ENCODE results near the gene ZDHHC5.
"Not testable (repeated sequence)": the region's sequence is repeated elsewhere in the genome, so short reads cannot be mapped to it uniquely, and the experiment has no call there.

The ZDHHC5 gene

DNA sequence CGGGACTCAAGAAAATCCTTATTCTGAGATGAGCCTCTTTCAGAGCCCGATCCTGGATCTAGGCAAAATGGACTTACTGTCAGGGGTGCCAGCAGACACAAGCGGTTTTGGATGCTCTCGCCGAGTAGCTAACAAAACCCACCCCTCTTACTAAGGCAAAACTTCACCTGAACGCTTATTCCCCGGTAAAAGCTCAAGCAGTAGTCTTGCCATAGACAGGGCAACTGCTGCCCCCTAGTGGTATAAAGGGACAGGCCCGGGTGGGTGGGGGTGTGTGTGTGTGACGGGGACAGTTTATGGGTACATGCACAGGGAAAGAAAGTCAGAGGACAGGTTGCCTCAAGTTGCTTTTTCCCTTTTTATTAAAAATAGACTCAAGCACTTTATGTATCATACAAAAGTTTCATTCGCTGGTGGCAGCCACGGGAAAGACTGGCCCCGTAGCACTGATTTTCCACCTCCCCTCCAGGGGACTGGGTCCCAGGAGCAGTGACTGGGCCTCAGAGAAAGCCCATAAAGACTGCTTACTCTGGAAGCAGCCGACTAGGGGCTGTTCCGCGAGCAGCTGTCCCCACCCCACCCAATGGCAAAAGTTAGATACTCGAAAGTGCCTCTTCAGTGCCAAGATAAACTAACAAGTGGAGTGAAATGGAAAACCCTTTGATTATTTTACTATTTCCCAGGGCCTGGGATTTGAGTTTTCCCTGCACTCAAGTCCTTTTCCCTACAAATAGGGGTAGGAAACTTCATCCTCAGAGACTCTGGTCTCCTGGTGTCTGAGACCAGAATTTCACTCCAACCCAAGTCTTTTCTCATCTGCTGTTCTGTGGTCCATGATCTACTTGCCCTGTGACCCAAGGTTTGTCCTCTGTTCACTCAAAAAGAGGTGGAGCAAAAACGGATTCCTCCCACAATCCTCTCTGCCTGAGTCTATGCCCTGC lies 22.9 kb upstream of the ZDHHC5 start:
- peak in 13 of 14 donors; percentile 10 to 72 (median 57) for DNase-seq

DNA sequence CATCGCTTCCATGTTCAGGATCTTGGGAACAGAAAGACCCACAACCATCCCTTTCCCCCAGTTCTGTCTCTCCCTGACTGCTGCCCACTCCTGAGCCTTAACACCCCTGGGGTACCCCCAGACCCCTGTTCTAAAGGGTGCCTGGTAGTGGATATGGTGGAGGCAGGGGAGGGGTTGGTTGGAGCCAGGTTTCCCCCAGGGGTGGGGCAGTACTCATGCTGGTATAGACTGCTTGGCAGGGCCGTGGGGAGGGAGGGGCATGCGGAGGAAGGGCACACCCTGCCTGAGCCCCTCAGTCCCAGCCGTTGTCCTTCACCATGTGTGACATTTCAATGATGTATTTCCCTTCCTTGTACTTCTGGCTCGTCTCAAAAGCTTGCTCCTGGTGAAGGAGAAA lies 22.2 kb upstream of the ZDHHC5 start:
- no peak for DNase-seq

DNA sequence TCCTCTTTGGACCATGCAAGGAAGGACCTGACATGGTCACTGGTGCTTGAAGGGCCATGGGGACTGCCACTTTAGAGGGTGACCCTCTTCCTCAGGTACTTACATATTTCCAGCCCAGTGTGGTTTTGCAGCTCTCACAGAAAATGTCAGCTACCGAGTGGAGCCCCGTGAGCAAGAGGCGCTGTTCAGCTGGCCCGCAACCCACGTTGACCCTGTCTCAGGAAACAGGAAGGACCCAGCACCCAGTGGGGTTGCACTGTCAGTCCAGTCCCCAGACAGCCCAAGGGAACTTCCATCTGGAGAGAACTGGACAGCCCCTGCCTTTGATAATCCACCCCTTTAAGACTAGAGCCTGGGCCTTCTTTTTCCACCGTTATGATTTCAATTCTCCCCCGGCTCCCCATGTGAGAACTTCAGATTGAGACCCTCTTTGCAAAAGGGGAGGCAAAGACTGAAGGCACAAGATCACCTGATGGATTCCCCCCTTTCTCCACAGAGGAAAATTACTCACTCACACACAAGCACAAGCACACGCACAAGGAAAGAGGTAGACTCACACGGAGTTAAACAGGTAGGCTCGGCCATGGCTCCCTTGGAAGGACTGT lies 21.6 kb upstream of the ZDHHC5 start:
- DNase-seq, result no peak

DNA sequence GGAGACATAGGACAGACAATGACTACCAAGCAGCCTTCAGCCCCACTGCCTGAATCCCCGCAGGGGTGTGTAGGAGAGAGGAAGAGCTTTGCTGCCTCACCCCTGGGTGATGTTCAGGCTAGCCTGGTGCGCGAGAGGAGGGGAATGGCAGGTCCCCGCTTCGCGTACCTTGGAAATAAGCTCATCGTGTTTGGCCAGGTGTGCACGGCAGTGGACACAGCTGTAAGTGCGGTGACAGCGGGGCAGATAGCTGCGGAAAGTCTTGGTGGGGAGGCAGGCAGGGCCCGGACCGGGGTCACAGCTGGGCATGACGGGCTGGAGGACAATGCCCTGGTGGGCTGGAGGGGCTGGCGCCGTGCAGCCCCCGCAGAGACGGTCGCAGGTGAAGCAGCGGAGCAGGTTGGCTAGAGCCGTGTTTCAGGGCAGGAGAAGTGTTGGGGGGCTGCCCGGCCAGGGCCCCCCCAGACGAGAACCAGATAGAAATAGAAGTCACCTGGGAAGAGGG lies 21.1 kb upstream of the ZDHHC5 start:
- DNase-seq, result peak in 1 of 14 donors; percentile 30

DNA sequence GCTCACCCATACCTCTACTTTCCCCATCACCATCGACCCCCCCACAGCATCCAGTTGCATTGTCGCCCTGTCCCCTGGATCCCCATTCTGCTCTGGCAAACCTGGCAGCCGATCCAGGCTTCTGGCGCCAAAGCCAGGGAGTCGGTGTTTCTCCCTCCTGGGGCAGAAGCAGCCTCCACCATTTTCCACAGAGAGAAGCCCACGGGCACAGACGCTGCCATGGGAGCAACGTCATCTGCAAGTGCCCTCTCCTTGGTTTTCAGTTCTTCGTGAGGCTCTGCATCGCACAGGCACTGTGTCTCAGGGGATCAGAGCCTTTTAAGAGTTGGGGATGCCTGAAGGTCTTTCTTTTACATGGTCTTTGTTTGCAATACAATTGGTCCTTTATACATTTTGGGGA lies 20.5 kb upstream of the ZDHHC5 start:
- DNase-seq, result peak in 1 of 14 donors; percentile 30

DNA sequence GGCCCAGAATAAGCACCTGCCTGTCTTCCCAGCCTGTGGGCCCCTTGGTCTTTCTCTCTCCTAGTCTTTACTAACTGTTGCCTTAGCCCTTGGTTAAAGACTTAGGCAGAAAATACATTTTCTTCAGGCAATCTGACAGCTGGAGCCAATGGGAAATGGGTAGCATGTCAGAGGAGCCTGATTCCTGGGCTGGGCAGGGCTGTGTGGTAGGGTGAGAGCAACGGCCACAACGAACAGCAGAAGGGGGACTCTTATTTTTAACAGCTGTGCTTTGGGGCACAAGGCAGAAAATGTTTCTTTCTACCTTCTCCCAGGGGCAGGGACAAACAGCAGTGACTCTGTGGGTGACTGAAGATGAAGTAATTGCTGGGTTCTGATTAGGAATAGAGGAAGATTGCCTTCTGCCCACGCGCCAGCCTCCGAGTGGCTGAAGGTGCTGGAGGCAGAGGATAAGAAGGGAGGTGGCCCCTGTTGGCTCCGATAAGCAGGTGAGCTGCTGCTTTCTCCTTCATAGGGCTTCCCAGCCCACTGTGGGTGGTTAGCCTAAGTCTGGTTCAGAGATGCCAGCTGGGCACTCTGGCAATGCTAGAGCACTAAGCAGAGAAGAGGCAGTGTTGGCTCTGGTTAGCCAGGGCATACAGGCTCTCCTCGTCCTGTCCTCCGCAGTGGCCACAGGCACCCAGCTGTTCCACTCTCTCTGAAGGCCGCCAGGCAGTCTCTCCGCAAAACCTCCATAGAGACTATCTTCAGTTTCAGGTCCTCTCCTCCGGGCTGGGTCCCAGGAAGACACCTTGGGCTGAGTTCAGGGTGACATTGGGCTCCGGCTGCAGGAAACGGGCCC lies 19.7 kb upstream of the ZDHHC5 start:
- DNase-seq, result peak in 4 of 14 donors; percentile 17 to 70 (median 28)

DNA sequence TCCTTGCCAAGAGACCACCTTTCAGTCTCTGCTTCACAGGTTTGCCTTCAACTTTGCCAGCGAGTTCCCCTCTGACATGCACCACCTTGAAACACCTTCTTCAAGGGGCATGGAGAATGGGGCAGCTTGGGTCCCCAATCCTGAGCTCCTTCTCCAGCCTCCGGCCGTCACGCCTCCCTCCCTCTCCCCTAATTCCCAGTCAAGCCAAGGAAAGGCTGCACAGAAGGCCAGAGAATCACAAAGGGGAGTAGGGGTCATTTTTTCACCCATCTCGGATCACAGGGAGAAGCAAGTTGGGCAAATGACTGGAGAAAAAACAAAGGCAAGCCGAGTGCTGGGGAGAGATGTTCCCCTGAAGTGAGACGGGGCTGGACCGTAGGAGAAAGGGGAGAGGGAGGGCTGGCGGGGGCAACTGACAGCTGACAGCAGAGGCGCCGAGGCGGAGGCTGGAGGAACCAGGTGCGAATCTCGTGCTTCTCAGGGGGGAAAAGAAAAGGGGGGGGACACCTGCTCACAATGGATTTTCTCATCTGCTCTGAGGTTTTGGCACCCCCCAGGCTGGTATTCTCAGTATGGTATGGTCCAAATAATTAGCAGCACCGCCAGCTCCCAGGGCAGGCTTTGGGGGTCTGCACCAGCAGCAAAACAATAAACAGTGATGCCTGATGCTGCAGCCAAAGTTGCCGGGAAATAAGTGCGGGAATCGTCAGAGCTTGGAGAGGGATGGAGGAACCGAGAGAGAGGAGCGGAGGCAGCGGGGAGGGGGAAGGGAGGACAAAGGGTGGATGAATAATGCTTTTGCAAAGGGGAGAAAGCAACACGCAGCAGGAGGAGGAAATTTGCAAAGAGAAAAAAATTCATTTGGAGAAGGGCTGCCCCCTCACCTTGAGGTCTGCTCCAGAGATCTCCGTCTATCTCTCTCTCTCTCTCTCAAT lies 18.8 kb upstream of the ZDHHC5 start:
- DNase-seq, result peak in 7 of 14 donors; percentile 12 to 71 (median 26)

DNA sequence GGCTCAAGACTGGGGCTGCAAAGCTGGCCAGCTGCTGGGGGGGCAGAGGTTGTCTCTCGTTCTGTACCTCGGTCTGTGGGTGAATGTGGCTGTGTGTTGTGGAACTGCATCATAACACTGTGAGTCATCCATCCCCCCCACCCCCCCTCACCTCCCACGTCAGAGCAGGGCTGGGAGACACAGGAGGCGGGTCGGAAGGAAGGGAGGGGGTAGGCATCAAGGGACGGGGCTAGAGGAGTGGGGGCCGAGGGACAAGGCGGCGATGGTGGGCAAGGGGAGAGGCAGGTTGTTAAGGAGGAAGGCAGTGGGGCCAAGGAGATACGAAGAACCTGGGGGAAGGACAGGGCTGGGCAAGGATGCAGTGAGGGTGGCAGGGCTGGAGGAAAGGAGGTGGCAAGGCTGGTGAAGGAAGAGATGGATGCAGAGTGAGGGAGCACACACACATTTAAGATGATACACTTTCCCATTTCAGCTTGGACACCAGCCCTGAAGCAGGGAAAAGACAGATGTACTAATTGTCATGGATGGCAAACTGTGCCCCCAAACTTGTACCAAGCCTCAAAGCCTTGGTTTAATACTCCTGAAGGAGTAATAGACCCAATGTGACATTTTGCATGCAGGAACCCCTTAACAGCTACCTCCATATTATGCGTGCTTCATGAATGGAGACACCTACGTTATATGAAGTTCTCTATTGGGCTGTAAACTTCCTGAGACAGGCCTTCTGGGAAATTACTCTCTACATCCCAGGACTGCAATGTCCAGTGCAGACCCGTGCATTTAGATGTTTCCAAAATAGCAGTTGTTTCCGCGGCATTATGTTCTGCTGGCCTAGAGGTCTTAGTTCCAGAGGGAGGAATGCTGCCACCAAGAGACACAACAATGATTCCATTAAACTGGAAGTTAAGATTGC lies 17.8 kb upstream of the ZDHHC5 start, which contains the start of gene YPEL4:
Gene YPEL4, minus strand, starts transcription at position 87 of the 913 bp plus-strand sequence. CDS start 2,805 bp downstream, outside the sequence.
- peak in 12 of 14 donors; percentile 31 to 94 (median 64) for DNase-seq

DNA sequence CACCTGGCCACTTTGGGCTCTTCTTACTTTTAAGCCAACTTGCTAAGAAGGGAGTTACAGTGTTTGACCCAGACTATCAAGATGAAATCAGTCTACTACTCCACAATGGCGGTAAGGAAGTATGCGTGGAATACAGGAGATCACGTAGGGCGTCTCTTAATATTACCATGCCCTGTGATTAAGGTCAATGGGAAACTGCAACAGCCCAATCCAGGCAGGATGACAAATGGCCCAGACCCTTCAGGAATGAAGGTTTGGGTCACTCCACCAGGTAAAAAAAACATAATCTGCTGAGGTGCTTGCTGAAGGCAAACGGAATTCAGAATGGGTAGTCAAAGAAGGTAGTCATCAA lies 17.2 kb upstream of the ZDHHC5 start:
- DNase-seq, result no peak

DNA sequence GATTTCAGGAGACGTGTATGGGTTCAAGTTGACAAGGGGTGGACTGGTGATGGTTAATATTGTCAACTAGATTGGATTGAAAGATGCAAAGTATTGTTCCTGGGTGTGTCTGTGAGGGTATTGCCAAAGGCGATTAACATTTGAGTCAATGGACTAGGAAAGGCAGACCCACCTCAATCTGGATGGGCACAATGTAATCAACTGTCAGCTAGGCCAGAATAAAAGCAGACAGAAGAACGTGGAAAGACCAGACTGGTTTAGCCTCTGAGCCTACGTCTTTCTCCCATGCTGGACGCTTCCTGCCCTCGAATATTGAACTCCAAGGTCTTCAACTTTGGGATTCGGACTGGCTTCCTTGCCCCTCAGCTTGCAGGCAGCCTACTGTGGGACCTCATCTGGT lies 16.5 kb upstream of the ZDHHC5 start:
- no peak for DNase-seq

DNA sequence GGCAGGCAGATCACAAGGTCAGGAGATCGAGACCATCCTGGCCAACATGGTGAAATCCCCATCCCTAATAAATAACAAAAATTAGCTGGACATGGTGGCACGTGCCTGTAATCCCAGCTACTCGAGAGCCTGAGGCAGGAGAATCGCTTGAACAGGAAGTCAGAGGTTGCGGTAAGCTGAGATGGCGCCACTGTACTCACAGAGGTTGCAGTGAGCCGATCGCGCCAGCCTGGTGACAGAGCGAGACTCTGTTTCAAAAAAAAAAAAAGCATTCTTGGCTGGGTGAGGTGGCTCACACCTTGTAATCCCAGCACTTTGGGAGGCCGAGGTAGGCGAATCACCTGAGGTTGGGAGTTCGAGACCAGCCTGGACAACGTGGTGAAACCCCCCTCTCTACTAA lies 15.7 kb upstream of the ZDHHC5 start:
- not testable (repeated sequence) for DNase-seq

DNA sequence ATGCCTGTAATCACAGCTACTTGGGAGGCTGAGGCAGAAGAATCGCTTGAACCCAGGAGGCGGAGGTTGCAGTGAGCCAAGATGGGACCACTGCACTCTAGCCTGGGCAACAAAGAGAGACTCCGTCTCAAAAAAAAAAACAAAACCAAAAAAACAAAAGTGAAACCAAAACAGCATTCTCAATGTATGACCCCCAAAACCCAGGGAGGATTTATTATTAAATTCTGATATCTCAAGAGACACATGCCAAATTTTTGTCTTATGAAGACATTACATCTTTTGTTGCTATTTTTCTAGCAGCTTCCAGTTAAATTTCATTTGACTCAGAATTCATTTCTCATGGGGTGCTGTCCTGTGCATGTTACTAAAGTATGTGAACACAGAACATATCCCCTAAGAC lies 15.3 kb upstream of the ZDHHC5 start:
- no peak for DNase-seq

DNA sequence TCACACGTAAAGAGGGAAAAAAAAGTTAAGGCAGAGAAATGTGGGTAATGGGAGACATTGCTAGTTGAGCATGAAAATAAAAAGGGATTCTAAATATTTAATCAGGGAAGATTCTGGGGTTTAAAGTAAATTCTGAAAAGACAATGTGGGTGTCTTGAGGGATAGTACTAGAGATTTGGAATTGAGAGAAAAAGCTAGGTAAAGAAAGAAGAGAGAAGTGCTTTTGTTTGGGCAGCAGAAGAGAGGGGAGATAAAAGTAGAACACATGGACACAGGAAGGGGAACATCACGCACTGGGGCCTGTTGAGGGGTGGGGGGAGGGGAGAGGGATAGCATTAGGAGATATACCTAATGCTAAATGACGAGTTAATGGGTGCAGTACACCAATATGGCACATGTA lies 14.8 kb upstream of the ZDHHC5 start:
- no peak for DNase-seq

DNA sequence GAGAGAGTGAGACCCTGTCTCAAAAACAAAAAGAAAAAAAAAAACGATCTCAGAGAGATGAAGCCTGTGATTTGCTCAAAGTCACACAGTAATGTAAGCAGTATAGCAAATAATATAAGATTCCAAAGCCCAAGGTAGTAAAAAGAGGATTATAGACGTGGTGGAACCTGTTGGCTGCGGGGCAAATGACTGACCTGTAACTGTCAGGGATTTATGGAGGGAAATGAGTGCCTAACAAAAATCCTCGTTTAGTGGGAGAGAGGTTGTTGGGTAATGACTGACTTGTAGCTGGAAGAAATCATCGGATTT lies 11.1 kb upstream of the ZDHHC5 start:
- DNase-seq, result no peak

DNA sequence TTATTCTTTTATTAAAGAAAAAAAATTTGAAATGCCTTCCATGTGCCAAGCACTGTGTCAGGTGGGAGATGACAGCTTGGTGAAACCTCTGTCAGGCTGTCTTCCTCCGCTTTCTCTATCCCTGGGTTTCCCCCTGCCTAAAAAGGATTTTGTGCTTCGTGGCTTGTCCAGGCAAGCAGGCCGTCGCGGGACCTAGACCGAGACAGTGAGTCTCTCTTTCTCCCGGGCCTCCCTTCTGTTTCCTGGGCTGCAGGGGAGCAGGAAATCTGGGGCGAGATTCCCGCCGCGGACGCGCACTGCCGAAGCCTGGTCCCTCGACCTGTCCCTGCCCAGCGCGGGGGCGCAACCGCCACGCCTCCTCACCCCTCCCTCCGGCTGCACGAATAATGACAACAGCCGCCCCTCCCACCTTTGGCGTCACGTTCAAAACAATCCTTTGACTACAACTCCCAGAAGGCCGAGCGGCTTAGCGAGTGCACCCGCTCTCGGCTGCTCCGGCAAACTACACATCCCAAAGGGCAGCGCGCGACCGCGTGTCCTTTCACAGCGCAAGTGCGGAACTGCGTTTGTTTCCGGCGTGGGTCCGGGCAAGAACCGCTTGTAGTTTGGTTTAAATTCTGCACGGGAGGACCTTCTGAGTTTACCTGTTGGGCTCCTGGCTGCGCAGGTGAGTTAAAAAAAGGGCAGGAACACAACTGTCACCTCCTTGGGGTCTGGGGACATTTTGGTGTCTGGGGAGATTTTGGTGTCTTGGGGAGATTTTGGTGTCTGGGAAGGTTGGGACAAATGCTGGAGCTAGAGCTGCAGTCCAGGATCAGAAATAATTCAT lies 10.5 kb upstream of the ZDHHC5 start, which contains the start of gene CLP1:
Gene CLP1, plus strand, starts transcription at position 569 of the 829 bp plus-strand sequence. CDS start 1,715 bp downstream, outside the sequence.
- peak; percentile 94 to 99 (median 99) for DNase-seq

DNA sequence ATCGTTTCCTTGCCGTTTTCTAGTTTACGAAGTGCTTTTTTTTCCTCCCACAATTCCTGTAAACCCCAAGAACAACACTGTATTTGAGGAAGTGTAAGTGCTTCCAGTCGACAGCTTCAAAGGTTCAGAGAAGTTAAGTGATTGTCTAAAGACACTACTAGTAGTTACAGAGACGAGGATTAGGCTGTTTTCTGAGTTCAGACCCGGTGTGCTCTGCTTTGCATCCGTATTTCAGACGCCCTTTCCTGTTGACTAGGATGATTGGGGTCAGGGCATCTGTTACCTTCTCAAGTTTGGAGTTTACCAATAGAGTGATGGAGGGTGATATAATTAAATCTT lies 9.9 kb upstream of the ZDHHC5 start:
- no peak for DNase-seq

DNA sequence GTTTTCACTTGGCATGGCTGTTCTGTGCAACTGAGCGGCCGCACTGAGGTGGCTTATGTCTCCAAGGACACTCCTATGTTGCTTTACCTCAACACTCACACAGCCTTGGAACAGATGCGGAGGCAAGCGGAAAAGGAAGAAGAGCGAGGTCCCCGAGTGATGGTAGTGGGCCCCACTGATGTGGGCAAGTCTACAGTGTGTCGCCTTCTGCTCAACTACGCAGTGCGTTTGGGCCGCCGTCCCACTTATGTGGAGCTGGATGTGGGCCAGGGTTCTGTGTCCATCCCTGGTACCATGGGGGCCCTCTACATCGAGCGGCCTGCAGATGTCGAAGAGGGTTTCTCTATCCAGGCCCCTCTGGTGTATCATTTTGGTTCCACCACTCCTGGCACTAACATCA lies 8.2 kb upstream of the ZDHHC5 start:
- DNase-seq, result no peak

DNA sequence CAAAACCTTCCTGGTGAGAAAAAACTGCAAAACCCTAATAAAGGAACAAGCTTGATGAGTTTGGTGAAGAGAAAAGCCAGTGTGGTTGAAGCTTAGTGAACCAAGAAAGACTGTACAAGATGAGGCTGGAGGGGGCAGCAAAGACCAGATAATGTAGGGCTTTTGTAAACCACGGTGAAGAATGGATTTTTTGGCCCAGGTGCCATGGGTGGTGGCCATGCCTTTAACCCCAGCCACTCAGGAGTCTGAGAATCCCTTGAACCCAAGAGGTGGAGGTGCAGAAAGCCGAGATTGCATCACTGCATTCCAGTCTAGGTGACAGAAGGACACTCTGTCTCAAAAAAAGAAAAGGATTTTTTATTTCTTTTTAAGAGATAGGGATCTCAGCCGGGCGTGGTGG lies 5.0 kb upstream of the ZDHHC5 start:
- no peak for DNase-seq

DNA sequence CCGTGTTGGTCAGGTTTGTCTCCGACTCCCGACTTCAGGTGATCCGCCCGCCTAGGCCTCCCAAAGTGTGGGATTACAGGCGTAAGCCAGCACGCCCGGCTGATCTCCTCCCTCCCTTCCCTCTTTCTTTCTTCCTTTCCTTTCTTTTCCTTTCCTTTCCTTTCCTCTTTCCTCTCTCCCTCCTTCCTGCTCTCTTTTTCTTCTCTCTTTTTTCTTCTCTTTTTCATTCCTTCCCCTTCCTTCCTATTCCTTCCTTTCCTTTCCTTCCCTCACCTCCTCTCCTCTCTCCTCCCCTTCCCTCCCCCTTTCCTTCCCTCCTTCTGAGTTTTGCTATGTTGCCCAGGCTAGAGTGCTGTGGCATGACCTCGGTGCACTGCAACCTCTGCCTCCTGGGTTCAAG lies 3.9 kb upstream of the ZDHHC5 start:
- no peak for DNase-seq

Measured in C1 segment of cervical spinal cord (tissue), 14 donors.